Activated CD8-positive, alpha-beta memory T cell treated with anti-CD3 and anti-CD28 coated beads, Interleukin-2, amount 50 U/mL, for 24 hours (primary cell): ENCODE data around the gene CRTC2.
"Not testable (repeated sequence)": the region's sequence is repeated elsewhere in the genome, so short reads cannot be mapped to it uniquely, and the experiment has no call there.

Experiments
- DNase-seq: peaks from one replicate; pipeline ENCODE4 v3.0.0-alpha.2; 2020; ENCODE audit errors: extremely low read depth

Gene CRTC2

GRCh38 chr1:153929426-153929825 lies 29.0 kb downstream of the CRTC2 start:
- DNase-seq, result no peak

- DNase-seq, result no peak
Observed at GRCh38 chr1:153928791-153929341, 29.5 kb downstream of the CRTC2 start.

DNA sequence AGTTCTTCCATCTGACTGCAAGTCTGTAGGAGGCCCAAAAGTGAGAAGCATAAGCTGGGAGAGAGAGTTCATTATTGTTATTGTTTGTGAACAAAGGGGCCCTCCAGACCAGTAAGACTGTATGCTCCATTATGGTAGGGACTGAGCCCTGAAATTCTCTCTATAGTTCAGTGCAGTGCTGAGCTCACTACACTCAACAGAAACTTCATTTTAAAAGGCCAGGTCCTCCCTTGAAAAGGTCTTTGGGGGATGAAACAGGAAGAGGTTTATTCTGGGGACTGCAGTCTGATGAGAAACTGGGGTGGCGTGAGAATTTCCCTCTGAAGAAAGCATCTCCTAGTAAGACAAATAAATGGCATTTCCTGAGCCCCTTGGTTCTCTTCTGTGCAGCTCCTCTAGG lies 30.2 kb downstream of the CRTC2 start:
- DNase-seq, result no peak

DNA sequence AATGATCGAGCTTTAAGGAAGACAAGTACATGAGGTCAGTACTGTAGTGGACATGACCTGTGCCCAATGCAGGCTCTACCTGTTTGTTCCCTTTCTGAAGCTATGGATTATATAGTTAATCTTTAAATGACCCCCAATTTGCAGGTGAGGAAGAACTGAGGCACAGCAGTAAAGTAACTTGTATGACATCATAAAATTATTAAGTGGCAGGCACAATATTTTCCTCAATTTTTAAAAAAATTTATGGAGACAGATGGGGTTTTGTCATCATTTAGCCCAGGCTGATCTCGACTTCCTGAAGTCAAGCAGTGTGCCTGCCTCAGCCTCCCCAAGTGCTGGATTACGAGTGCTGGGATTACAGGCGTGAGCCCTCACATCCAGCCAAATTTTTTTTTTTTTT lies 32.0 kb downstream of the CRTC2 start:
- DNase-seq, result no peak

DNA sequence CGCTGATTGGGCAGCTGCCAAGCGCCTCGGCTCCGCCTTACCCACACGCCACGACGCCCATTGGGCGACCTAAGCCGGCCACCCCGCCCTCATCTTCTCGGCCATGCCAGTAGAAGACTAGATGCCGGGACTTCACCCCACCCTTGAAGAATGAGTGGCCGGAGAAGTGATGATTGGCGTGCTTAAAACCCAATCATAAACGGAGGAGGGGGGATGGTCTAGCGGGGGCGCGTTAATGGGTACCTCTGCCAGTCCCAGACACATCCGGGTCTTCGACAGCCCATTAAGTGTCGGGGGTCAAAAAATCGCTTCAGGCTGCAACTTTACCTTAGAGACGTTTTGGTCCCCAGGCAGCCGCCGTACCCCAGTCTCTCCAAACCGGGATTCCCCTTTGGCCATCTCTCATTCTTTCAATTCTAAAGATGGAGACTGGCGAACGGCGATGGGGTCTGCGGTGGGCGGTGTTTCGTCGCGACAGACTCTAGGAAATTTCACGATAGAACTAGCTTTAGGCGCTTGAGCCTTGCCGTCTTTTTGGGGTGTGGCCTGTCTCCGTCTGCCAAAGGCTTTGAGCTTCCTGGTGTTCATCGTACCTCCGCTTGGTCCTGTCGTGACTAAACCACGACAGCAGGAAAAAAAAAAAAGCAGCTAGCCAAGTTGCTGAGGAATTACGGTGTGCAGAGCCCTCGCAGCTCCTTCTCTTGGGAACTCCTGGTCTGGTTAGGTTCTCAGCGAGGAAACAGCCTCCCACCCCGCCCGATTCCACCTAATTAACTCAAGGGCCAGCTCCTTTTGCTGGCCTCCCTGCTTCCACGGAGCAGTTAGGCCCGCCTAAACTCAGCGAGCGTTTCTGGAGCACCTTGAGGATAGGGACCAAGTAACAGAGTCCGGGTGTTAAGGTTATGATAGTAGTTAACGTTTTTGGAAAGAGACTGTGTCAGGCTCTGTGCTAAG lies 35.2 kb downstream of the CRTC2 start, which contains the start of gene GATAD2B:
Gene GATAD2B (minus strand): TSS at position 1 of the 954 bp plus-strand sequence. CDS start 94,625 bp downstream, outside the sequence.
- DNase-seq, result peak; percentile 98

DNA sequence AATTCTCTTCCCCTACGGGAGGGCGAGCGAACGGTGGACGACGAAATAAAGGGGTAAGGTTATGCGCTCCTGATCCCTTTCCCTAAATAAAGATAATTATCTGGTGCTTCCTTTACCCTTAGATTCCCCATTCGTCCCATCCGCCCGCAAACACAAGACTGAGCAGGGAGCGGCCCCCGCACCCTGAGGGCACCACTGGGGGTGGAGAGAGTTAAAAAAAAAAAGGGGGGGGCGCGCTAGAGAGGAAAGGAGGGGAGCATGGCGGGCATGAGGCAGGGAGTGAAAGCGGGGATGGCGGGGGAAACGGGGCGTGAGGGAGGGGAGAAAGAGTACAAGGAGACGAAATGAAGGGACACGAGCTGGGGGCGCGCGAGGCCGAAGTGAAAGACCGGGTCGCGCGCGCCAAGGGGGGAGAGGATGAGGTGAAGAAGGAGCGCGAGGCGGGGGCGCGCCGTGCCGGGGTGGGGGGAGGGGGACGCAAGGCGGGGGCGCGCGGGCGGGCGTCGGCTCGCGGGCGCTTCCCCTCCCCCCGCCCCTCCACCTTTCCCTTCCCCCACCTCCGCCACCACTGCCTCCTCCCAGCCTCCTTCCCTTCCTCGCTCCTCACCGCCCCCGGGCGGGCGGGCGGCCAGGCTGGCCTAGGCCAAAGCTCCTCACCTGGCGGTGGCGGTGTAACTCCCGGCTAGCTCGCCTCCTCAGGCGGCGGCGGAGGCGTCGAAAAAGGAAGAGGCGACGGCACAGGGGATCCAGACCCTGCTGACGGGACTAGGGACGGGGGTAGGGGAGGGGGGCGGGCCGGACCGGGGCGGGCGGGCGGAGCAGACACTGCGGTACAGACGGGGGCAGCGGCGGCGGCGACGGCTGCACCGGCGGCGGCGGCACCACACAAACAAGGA lies 36.1 kb downstream of the CRTC2 start:
- DNase-seq, result peak; percentile 24

DNA sequence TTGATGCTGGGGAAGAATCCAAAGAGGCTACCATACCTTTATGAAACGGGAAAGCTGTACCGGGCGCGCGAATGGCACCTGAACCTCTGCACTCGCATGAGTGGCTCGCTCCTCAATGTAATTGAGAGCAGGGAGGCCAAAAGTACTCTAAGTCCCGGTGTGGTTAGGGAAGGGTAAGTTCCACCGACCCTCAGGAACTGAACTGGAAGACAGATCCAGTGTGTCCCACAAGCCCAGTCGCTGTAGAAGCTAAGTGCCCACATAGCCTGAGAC lies 36.7 kb downstream of the CRTC2 start:
- no peak for DNase-seq

DNA sequence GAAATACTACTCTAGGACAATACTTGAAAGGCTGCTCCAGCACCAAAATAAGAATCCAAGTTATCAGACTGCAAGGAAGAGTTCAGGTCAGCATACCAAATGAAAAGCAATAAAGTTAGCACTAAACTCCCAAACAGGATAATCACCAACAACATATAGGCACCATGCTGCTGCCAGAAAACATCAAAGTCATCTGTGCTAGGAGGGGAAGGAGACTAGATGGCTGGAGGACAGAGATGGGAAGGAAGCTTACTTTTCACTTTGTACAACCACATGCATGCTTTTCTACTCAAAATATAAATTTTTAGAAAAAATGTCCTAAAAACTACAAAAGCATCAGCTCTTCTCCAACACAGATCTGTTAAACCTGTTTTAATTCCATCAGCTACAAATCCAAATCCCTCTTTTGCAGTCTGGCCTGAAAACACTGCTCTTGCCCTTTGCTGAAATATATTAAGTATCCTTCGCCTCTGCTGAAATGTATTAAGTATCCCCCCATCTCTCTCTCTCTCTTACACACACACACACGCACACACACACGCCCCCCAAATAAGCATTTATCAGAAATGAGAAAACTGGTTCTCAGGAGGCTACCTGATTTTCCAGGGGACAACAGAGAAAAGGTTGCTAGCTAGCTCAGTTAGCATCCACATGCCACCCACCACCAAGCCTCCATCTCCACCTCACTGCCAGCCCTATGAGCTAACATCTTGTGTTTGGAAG lies 37.2 kb downstream of the CRTC2 start:
- DNase-seq, result no peak

- no peak for DNase-seq
Observed at GRCh38 chr1:153919876-153920852, 38.2 kb downstream of the CRTC2 start.

- DNase-seq, result no peak
Observed at GRCh38 chr1:153916297-153916696, 42.1 kb downstream of the CRTC2 start.

- no peak for DNase-seq
Observed at GRCh38 chr1:153912349-153912748, 46.1 kb downstream of the CRTC2 start.

DNA sequence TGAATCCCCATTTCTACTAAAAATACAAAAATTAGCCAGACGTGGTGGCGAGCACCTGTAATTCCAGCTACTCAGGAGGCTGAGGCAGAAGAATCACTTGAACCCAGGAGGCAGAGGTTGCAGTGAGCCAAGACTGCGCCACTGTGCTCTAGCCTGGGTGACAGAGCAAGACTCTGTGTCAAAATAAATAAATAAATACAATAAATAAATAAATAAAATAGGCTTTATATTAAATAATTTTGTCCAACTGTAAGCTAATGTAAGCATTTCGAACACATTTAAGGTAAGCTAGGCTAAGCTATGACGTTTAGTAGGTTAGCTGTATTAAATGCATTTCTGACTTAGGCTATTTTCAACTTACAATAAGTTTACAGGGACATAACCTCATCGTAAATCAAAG lies 47.9 kb downstream of the CRTC2 start:
- not testable (repeated sequence) for DNase-seq

GRCh38 chr1:153908071-153908470 lies 50.3 kb downstream of the CRTC2 start:
- no peak for DNase-seq

GRCh38 chr1:153907134-153907533 lies 51.3 kb downstream of the CRTC2 start:
- DNase-seq, result no peak

GRCh38 chr1:153906396-153906795 lies 52.0 kb downstream of the CRTC2 start:
- no peak for DNase-seq

GRCh38 chr1:153905908-153906307 lies 52.5 kb downstream of the CRTC2 start:
- DNase-seq, result not testable (repeated sequence)

DNA sequence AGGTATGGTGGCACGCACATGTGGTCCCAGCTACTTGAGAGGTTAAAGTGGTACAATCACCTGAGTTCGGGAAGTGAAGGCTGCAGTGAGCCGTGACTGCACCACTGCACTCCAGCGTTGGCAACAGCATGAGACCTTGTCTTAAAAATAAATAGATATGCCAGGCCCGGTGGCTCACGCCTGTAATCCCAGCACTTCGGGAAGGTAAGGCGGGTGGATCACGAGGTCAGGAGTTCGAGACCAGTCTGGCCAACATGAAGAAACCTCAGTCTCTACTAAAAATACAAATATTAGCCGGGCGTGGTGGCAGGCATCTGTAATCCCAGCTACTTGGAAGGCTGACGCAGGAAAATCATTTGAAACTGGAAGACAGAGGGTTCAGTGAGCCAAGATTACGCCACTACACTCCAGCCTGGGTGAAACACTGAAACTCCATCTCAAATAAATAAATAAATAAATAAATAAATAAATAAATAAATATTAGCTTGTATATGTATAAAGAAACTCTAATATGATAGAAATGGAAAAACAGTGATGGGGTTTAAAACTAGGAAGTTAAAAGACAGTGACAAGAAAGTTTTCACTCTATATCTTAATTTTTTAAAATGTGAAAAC lies 54.5 kb downstream of the CRTC2 start:
- no peak for DNase-seq

- no peak for DNase-seq
Observed at GRCh38 chr1:153899509-153899908, 58.9 kb downstream of the CRTC2 start.
